ENCODE measurements around the gene ADRB2. TPM values are rescaled to one million over a fixed set of nuclear protein-coding genes. Genes with fewer than 3 reads are reported as not detected.

Gene ADRB2
- total RNA-seq, 2 donors from 2014 or later, result 6.8 to 29.0 TPM

DNA sequence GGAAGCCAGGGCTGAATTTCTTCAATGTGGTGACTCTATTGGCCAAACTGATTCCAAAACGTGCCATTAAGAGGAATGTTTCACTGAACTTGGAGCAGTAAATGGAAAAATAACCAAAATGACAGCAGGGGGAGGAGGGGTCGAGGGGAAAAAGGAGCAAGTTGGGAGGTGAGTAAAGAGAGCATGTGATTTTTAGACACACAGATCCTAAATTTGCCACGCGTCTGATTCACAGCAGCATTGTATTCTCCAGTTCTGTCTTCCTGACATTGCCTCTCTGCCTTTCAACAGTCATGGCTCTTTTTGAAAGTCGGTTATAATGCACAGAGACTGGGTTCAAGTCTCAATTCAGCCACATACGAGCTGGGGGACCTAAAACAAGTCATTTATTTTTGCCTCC is 22.0 kb upstream of the ADRB2 start:
- H3K4me3 ChIP-seq, result no peak overlapping the region
- no peak for DNase-seq (ENCODE audit: low spot score)
- intact Hi-C loops (cut with DNase I), result no loop called here
- TF ChIP-seq, protein P1, sequence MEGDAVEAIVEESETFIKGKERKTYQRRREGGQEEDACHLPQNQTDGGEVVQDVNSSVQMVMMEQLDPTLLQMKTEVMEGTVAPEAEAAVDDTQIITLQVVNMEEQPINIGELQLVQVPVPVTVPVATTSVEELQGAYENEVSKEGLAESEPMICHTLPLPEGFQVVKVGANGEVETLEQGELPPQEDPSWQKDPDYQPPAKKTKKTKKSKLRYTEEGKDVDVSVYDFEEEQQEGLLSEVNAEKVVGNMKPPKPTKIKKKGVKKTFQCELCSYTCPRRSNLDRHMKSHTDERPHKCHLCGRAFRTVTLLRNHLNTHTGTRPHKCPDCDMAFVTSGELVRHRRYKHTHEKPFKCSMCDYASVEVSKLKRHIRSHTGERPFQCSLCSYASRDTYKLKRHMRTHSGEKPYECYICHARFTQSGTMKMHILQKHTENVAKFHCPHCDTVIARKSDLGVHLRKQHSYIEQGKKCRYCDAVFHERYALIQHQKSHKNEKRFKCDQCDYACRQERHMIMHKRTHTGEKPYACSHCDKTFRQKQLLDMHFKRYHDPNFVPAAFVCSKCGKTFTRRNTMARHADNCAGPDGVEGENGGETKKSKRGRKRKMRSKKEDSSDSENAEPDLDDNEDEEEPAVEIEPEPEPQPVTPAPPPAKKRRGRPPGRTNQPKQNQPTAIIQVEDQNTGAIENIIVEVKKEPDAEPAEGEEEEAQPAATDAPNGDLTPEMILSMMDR (IDR thresholded peaks at IDR 0.05), result no peak
- TF ChIP-seq POLR2A (IDR thresholded peaks at IDR 0.05), result no peak
- no peak for TF ChIP-seq POLR2AphosphoS5 (IDR thresholded peaks at IDR 0.05)
- H3K36me3 ChIP-seq, result no peaks in the 10 kb centered on the region
- H3K4me1 ChIP-seq (replicated peaks), result no peaks in the 10 kb centered on the region
- 85% methylated on average over 6 of the region's 6 CpGs for WGBS
- H3K27me3 ChIP-seq (replicated peaks; ENCODE audit: insufficient read depth), result no peaks in the 10 kb centered on the region
- no peaks in the 10 kb centered on the region for H3K9me3 ChIP-seq
- no peak overlapping the region for H3K27ac ChIP-seq

DNA sequence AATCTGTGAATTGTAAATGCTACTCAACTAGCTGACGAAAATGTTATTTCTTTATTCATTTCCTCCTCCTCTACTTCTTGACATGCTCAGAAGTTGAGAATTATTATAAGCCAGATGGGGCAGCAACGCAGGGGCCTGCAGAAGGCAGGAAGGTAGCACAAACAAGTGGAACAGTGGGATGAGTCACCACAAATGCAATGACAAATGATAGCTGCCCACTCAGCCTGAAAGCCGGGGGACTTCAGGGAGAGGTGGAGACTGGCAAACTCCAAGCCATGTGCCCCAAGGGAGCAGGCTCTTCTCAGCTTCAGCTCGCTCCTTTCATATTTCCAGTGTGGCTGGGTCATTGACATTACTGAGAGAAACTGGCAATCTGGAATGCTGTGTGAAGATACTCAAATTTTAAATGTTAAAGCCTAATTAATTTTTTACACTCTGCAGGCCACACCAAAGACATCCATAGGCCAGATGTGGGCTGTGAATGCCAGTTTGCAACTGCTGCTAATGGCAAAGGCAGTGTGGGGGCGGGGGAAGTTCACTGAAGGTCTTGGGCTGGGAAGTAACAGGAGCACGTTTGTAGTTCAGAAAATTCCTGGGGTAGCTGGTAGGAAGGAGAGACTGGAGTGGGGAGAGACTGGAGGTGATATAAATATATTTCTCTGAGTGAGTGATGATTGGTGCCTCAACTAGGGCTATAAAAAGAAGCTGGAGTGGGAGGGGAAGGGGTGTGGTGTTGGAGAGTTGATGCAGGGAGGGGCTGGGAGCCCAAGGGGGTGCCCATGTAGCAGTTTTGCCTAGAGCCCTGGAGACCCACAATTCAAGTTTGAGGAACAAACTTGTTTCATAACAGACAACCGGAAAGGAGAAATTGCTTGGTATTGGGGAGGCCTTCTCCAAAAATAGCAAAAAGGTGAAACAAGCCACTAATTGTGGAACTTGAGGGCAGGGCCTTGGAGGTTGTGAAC is 20.8 kb upstream of the ADRB2 start:
- H3K4me3 ChIP-seq, result no peak overlapping the region
- no peak overlapping the region for H3K27ac ChIP-seq
- WGBS, result 72% methylated on average over 7 of the region's 7 CpGs
- no peaks in the 10 kb centered on the region for H3K36me3 ChIP-seq
- H3K27me3 ChIP-seq (replicated peaks; ENCODE audit: insufficient read depth), result no peaks in the 10 kb centered on the region
- DNase-seq (ENCODE audit: low spot score), result no peak
- H3K9me3 ChIP-seq, result no peaks in the 10 kb centered on the region
- intact Hi-C loops (cut with DNase I), result no loop called here
- TF ChIP-seq POLR2AphosphoS5 (IDR thresholded peaks at IDR 0.05) (no peak), POLR2A (IDR thresholded peaks at IDR 0.05) (no peak)
- TF ChIP-seq, protein P1 (IDR thresholded peaks at IDR 0.05), result no peak
- no peaks in the 10 kb centered on the region for H3K4me1 ChIP-seq (replicated peaks)

DNA sequence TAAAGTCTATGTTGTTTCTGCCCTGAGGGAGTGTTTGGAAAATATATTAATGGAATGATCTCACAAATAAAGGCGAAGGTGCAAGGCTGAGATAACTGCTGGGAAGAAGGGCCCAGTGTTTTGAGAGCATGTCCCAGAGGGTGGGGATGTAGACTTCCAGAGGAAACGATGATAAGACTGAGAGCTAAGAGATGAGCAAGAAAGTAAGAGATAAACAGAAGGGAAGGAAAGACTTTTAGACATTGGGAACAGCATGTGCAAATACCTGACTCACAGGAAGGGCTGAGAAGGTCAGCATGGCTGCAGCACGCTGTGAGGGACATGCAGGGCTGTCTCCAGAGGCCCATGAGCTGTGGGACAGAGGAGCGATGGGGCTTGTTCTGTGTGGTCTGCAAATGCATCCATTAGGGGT is 19.9 kb upstream of the ADRB2 start:
- no peak for DNase-seq (ENCODE audit: low spot score)
- H3K27ac ChIP-seq, result no peak overlapping the region
- no peaks in the 10 kb centered on the region for H3K36me3 ChIP-seq
- TF ChIP-seq, protein P1 (IDR thresholded peaks at IDR 0.05), result no peak
- no peak for TF ChIP-seq POLR2A (IDR thresholded peaks at IDR 0.05)
- TF ChIP-seq POLR2AphosphoS5 (IDR thresholded peaks at IDR 0.05), result no peak
- 81% methylated on average over 4 of the region's 4 CpGs for WGBS
- no peak overlapping the region for H3K4me3 ChIP-seq
- H3K9me3 ChIP-seq, result no peaks in the 10 kb centered on the region
- no peaks in the 10 kb centered on the region for H3K27me3 ChIP-seq (replicated peaks; ENCODE audit: insufficient read depth)
- H3K4me1 ChIP-seq (replicated peaks), result no peaks in the 10 kb centered on the region
- intact Hi-C loops (cut with DNase I), result no loop called here

DNA sequence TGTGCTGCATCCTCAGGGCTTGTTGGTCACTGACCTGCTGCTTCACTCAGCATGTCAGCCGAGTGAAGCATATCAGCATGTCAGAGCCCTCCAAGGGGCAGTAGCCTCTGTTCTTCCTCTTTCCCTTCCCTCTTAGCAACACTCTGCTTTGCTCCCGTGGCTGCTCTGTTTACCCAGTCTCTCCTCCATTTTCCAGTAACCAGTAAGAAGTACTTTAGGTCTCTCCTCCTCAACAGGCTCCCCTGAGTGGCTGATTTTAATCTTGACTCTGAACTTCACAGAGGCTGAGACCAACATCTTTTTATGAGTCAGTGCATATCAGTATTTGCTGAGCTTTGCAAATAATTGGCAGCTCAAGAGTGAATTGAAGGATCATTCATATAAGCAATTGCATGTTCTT is 18.6 kb upstream of the ADRB2 start:
- no peaks in the 10 kb centered on the region for H3K4me1 ChIP-seq (replicated peaks)
- WGBS, result 49% methylated on average over 2 of the region's 2 CpGs
- no peak overlapping the region for H3K27ac ChIP-seq
- TF ChIP-seq POLR2A (IDR thresholded peaks at IDR 0.05) (no peak), POLR2AphosphoS5 (IDR thresholded peaks at IDR 0.05) (no peak)
- TF ChIP-seq, protein P1 (IDR thresholded peaks at IDR 0.05), result no peak
- H3K36me3 ChIP-seq, result no peaks in the 10 kb centered on the region
- DNase-seq (ENCODE audit: low spot score), result no peak
- no peaks in the 10 kb centered on the region for H3K27me3 ChIP-seq (replicated peaks; ENCODE audit: insufficient read depth)
- intact Hi-C loops (cut with DNase I), result no loop called here
- no peak overlapping the region for H3K4me3 ChIP-seq
- H3K9me3 ChIP-seq, result no peaks in the 10 kb centered on the region
